HTR-8/SVneo (cell line): ENCODE data around the gene EXOC6.
A peak's percentile ranks its signal among the peaks of the same experiment; 100 is the strongest.
"Not testable (repeated sequence)": the region's sequence is repeated elsewhere in the genome, so short reads cannot be mapped to it uniquely, and the experiment has no call there.

Source experiments
- DNase-seq: peaks from one replicate; pipeline ENCODE4 v3.0.0; 2011; ENCODE audit warnings: low spot score, mixed read lengths; ENCODE audit not compliant: insufficient read length
- FAIRE-seq: peaks from 2 replicates; lab custom pipeline; 2011; peaks lifted over from hg19 to GRCh38; lab: Jason Lieb, UNC

EXOC6 gene

GRCh38 chr10:92868036-92868435, 19.7 kb downstream of the EXOC6 start:
- FAIRE-seq (no peak), DNase-seq (no peak)

GRCh38 chr10:92868557-92868956, 20.2 kb downstream of the EXOC6 start:
- DNase-seq, result no peak
- FAIRE-seq, result no peak

DNA sequence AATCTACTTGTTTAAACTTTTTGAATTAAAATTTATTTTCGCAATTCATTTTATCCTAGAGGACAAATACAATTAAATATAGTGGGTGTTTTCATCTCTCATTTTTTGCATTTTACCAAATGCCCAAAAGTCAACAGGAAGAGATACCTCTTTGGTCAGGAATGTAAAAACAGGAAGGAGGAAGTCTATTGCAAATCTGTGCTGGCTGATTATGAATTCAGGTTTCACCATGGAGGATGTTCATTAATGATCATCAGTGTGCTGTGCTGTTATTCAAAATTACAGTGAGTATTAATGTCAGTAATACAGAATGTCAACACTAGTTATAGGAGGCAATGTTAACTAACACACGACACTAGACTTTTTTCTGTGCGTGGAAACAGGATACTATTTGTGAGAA, 24.7 kb downstream of the EXOC6 start:
- FAIRE-seq (no peak), DNase-seq (no peak)

- FAIRE-seq (no peak), DNase-seq (no peak)
Observed at GRCh38 chr10:92876509-92877036, 28.3 kb downstream of the EXOC6 start.

GRCh38 chr10:92880233-92880861, 32.0 kb downstream of the EXOC6 start:
- peak; percentile 25 for DNase-seq

GRCh38 chr10:92880917-92881316, 32.6 kb downstream of the EXOC6 start:
- DNase-seq (no peak), FAIRE-seq (no peak)

More at GRCh38 chr10:92880233-92880861, 32.0 kb downstream of the EXOC6 start:
- FAIRE-seq, result no peak

GRCh38 chr10:92886334-92886961, 38.1 kb downstream of the EXOC6 start:
- FAIRE-seq (no peak), DNase-seq (no peak)

DNA sequence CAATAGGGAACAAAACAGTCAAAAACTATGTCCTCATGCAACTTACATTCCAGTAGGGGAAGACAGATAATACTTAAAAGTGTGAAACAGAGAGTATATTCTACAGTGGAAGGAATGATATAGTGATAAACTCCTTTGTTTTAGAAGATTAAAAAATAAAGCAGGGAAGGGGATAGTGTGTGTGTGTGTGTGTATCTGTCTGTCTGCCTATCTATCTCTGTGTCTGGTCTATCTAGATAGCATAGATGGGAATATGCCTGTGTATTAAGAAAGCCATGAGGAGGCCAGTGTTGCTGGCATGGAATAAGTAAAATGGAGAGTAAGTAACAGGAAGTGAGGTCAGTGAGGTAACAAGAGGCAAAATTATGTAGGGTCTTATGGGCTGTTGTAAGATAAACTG, 42.2 kb downstream of the EXOC6 start:
- no peak for FAIRE-seq

GRCh38 chr10:92891885-92892690, 43.8 kb downstream of the EXOC6 start:
- peak; percentile 73 for DNase-seq
- FAIRE-seq, result peak; percentile 96

More for the DNA sequence above, 42.2 kb downstream of the EXOC6 start:
- DNase-seq, result no peak

DNA sequence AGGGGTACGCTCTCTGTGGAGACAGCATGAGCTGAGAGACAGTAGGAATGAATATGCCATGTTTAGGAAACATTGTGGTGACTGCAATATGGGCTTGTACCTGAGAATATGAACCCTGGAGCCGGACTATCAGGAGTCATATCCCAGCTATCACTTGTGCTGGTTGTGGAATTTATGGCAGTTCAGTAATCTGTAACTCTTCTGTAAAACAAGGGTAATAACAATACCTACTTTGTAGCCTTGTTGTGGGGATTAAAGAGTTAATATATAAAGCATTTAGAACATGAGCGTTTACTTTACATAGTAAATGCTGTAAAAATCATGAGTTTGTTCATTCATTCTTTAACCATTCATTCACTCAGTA, 44.4 kb downstream of the EXOC6 start:
- DNase-seq (no peak), FAIRE-seq (no peak)

DNA sequence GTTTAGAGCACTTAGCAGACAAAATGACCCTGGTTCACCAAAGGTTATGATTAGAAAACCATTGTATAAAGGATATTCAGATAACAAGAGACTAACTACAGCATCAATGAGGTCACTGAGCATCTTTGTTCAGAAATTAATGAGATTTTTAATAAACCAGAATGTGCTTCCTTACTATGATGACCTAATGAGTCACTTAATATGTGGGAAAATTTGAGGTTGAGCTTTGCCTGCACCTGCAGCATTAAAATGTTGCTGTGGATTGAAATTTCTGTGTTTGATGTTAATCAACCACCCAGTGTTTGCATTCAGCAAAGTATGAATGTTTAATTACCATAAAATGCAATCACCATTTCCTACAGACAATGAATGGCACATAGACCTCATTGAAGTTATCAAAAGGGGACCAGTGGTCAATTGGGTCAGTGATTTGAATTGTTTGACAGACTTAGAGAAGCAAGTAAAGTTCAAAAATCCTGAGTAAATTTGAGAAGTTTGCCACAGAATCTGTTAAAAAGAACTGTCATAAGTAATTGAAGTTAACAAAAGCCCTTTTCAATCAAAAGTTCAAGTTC, 45.8 kb downstream of the EXOC6 start:
- DNase-seq, result no peak
- no peak for FAIRE-seq

GRCh38 chr10:92897916-92898315, 49.6 kb downstream of the EXOC6 start:
- FAIRE-seq (peak; percentile 23), DNase-seq (no peak)

DNA sequence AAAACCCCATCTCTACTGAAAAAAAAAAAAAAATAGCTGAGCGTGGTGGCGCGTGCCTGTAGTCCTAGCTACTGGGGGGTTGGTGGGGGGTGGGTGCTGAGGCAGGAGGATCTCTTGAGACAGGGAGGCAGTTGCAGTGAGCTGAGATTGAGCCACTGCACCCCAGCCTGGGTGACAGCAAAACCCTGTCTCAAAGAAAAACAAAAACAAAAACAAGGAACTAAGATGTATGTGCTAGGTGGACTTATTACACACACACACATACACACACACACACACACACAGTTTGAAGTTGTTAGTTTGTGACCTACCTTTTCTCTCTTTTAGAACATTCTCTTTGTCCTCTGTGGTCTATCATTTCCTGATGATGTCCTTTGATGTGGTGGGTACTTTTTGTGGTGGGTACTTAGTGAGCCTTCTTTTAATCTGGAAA, 53.5 kb downstream of the EXOC6 start:
- no peak for FAIRE-seq
- DNase-seq, result no peak

GRCh38 chr10:92903633-92904032, 55.3 kb downstream of the EXOC6 start:
- DNase-seq (no peak), FAIRE-seq (no peak)

DNA sequence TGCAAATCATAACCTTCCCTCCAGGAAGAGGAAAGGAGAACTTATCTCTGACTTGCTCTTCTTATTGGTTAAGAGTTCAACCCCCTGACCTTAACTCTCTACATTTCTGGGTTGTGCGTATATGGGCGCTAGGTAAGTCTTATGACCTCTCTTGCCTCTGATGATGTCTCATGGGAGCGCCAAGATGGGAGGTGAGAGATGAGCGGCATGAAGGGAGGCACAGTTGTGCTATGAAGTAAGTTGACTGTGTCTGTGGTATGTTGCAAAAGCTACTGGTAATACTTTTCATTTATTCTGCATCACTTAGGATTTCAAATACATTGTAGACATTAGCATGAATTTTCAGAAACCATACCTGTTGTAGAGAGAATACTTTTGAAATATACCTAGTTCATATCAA, 59.0 kb downstream of the EXOC6 start:
- DNase-seq (no peak), FAIRE-seq (no peak)

DNA sequence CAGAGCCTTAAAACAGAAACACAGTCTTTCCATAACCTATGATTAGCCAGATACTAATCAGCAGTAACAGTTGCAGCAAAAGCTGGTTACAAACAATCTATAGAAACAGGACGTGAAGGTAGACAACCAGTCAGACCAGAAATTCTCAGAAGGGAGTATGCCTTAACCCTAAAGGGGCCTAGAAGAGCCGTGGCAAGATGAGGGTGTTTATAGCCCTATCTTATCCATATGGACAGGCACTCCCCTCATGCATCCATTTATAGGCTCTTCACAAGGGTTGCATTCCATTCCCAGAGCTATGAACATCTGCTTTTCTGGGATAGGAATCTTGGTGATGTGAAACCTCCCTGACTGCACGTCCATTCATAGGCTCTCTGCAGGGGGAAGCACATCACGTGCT, 64.3 kb downstream of the EXOC6 start:
- not testable (repeated sequence) for DNase-seq, FAIRE-seq

GRCh38 chr10:92913973-92914372, 65.7 kb downstream of the EXOC6 start:
- FAIRE-seq, result no peak

GRCh38 chr10:92914478-92915325, 66.4 kb downstream of the EXOC6 start:
- DNase-seq (peak; percentile 51), FAIRE-seq (no peak)

More at GRCh38 chr10:92913973-92914372, 65.7 kb downstream of the EXOC6 start:
- DNase-seq, result no peak

- DNase-seq, result no peak
- FAIRE-seq, result no peak
Observed at GRCh38 chr10:92915892-92916291, 67.6 kb downstream of the EXOC6 start.

DNA sequence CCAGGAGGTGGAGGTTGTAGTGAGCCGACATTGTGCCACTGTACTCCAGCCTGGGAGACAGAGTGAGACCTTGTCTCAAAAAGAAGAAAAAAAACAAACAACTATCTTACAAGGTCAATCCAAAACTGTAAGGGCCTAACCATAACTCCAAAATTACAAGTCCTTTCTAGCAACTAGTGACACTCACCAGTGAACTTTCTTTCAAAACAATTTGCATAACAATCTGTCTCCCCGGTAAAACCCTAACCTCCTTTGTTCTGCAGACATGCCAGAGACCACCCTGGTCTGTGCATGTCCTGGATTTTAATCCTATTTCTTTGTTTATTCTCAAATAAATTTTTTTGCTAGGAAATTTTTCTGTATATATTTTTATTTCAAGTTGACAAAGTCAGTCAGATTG, 68.1 kb downstream of the EXOC6 start:
- no peak for FAIRE-seq

More for the DNA sequence above, 68.1 kb downstream of the EXOC6 start:
- DNase-seq, result no peak
